ENCODE data around the gene TIGD3. TPM values are rescaled to one million over a fixed set of nuclear protein-coding genes. Genes with fewer than 3 reads are reported as not detected.

TIGD3 gene
- total and polyA plus RNA-seq, 10 of the 15 experiments (the other 5 are each of a cell fraction or from before 2014, with no cell fraction given), result 0.13 to 1.4 (median 0.57) TPM

- Histone ChIP-seq H2AFZ (ENCODE audit: control insufficient read depth, low read depth, low read length) (no peak overlapping the region), H3K4me2 (ENCODE audit: control insufficient read depth, insufficient read depth) (no peak overlapping the region), H3K4me1 (ENCODE audit: control insufficient read depth, insufficient read depth, low read length) (no peaks in the 10 kb centered on the region), H3K9me3 (replicated peaks; ENCODE audit: control insufficient read depth, insufficient read depth, low read length) (no peaks in the 10 kb centered on the region), H3K27ac (ENCODE audit: control insufficient read depth, insufficient read depth) (no peak overlapping the region), H3K9ac (ENCODE audit: control insufficient read depth, insufficient read depth, low read length) (no peak overlapping the region), H3K27me3 (replicated peaks in 1 of 2; ENCODE audit: control insufficient read depth in 2 of 2, insufficient read depth in 2 of 2, low read length in 1 of 2) (no peaks in the 10 kb centered on the region), H3K36me3 (ENCODE audit: control insufficient read depth in 2 of 2, insufficient read depth in 2 of 2, low read length in 1 of 2) (no peaks in the 10 kb centered on the region), H3K79me2 (ENCODE audit: control insufficient read depth, insufficient read depth, low read length) (no peaks in the 10 kb centered on the region), H3K4me3 (no peak overlapping the region), H4K20me1 (ENCODE audit: control insufficient read depth, insufficient read depth) (no peaks in the 10 kb centered on the region)
- no peak for DNase-seq (ENCODE audit: low read depth, low spot score)
- ATAC-seq, result no peak
- intact Hi-C loops (cut with micrococcal nuclease; ENCODE audit: unreplicated experiment), result no loop called here
- BruUV-seq (replicated peaks), result no TSS peak
- FAIRE-seq, result no peak
- 39% methylated on average over 13 of the region's 13 CpGs for WGBS (ENCODE audit: insufficient coverage, insufficient replicate concordance, low lambda C conversion rate, missing lambda C conversion rate)
- SMC1A ChIA-PET (ENCODE audit: uncharacterized antibody, unreplicated experiment), result no interaction called here
- RAD21 ChIA-PET (ENCODE audit: unreplicated experiment), result interaction anchor here (1.9 kb wide), 1 partner anchor 47 kb away, joined by 11 read pairs; no protein-coding TSS in a partner anchor
- no peak for TF ChIP-seq FOXK2 (IDR thresholded peaks at IDR 0.05)
- no peak for TF ChIP-seq TCF7 (IDR thresholded peaks at IDR 0.05; ENCODE audit: borderline replicate concordance)
- TF ChIP-seq SIX5 (IDR thresholded peaks at IDR 0.05; ENCODE audit: low read depth, low read length, severe bottlenecking), result no peak
- no peak for TF ChIP-seq YBX1 (IDR thresholded peaks at IDR 0.05)
- TF ChIP-seq POU2F2 (IDR thresholded peaks at IDR 0.05; ENCODE audit: borderline replicate concordance, low read depth, low read length), result no peak
- no peak for TF ChIP-seq IRF4 (IDR thresholded peaks at IDR 0.05; ENCODE audit: low read depth, low read length)
- TF ChIP-seq ZNF592 (IDR thresholded peaks at IDR 0.05), result no peak
- no peak for TF ChIP-seq NR2C2 (IDR thresholded peaks at IDR 0.05; ENCODE audit: borderline replicate concordance, control insufficient read depth, insufficient read length, low read depth)
- no peak for TF ChIP-seq POLR2AphosphoS5 (IDR thresholded peaks at IDR 0.05; ENCODE audit: low read length)
- TF ChIP-seq ZNF207 (IDR thresholded peaks at IDR 0.05; ENCODE audit: borderline replicate concordance), result no peak
- no peak for TF ChIP-seq GATAD2B (conservative IDR thresholded peaks at IDR 0.05; ENCODE audit: low read depth)
- no peak for TF ChIP-seq TARDBP (IDR thresholded peaks at IDR 0.05; ENCODE audit: borderline replicate concordance)
- no peak for TF ChIP-seq E4F1 (IDR thresholded peaks at IDR 0.05; ENCODE audit: borderline replicate concordance, partially characterized antibody)
- TF ChIP-seq FOXM1 (IDR thresholded peaks at IDR 0.05; ENCODE audit: low read depth, low read length), result no peak
- no peak for TF ChIP-seq RCOR1 (conservative IDR thresholded peaks at IDR 0.05; ENCODE audit: low read depth, low read length)
- TF ChIP-seq JUNB (IDR thresholded peaks at IDR 0.05), result no peak
- no peak for TF ChIP-seq HDGF (IDR thresholded peaks at IDR 0.05)
- TF ChIP-seq IKZF1 (conservative IDR thresholded peaks at IDR 0.05), result no peak
- TF ChIP-seq SMAD1 (IDR thresholded peaks at IDR 0.05; ENCODE audit: low read depth, partially characterized antibody), result no peak
- no peak for TF ChIP-seq BHLHE40 (IDR thresholded peaks at IDR 0.05; ENCODE audit: borderline replicate concordance in 1 of 2, low read depth in 2 of 2, low read length in 1 of 2)
- in situ Hi-C loops (cut with MboI), result no loop called here
- POLR2A ChIA-PET, result interaction anchor here (1.6 kb wide), 1 partner anchor 10 kb away, joined by 4 read pairs; no protein-coding TSS in a partner anchor
- CTCF ChIA-PET, result interaction anchor here (1.1 to 15.4 kb wide), 5 partner anchors 10 to 103 kb away, joined by 3 to 261 read pairs (median 3); partner anchors contain the start of gene DPF2
These were observed 32.6 kb upstream of the TIGD3 start for GRCh38 chr11:65321828-65322485.
